HG02623 (cell line): ENCODE measurements around the gene RAB6B.

Experiments used
- ATAC-seq: cut with Tn5 transposase; IDR thresholded peaks from one replicate; pipeline ENCODE4 v1.9.1; 2021; ENCODE audit warnings: moderate library complexity; ENCODE audit not compliant: unreplicated experiment

The RAB6B gene

GRCh38 chr3:133775835-133776234 is 119.8 kb downstream of the RAB6B start:
- no peak for ATAC-seq

- ATAC-seq, result no peak
Observed at GRCh38 chr3:133775309-133775708, 120.4 kb downstream of the RAB6B start.
